ENCODE measurements around the gene RNF145.
"Not testable (repeated sequence)": the region's sequence is repeated elsewhere in the genome, so short reads cannot be mapped to it uniquely, and the experiment has no call there.

The RNF145 gene

GRCh38 chr5:159120446-159120845 is 88.9 kb downstream of the RNF145 start:
- H3K4me3 ChIP-seq (ENCODE audit: low read depth, low read length), result no peak overlapping the region
- in situ Hi-C loops (cut with HindIII; ENCODE audit: low sequenced_read_pairs), result no loop called here
- TF ChIP-seq CTCF (IDR thresholded peaks at IDR 0.05; ENCODE audit: low read depth, low read length, missing control alignments), result no peak
- no peak for DNase-seq (ENCODE audit: low read depth)

GRCh38 chr5:159119842-159120241 is 89.5 kb downstream of the RNF145 start:
- H3K4me3 ChIP-seq (ENCODE audit: low read depth, low read length); DNase-seq (ENCODE audit: low read depth); in situ Hi-C loops (cut with HindIII; ENCODE audit: low sequenced_read_pairs): not testable (repeated sequence)

- in situ Hi-C loops (cut with HindIII; ENCODE audit: low sequenced_read_pairs); H3K4me3 ChIP-seq (ENCODE audit: low read depth, low read length); DNase-seq (ENCODE audit: low read depth): not testable (repeated sequence)
Measured at GRCh38 chr5:159118958-159119659, 90.2 kb downstream of the RNF145 start.

GRCh38 chr5:159113405-159113804 is 95.9 kb downstream of the RNF145 start:
- DNase-seq (ENCODE audit: low read depth), result no peak
- in situ Hi-C loops (cut with HindIII; ENCODE audit: low sequenced_read_pairs), result no loop called here
- H3K4me3 ChIP-seq (ENCODE audit: low read depth, low read length), result no peak overlapping the region
- no peak for TF ChIP-seq CTCF (IDR thresholded peaks at IDR 0.05; ENCODE audit: low read depth, low read length, missing control alignments)

GRCh38 chr5:159112436-159112835 is 96.9 kb downstream of the RNF145 start:
- DNase-seq (ENCODE audit: low read depth), result no peak
- in situ Hi-C loops (cut with HindIII; ENCODE audit: low sequenced_read_pairs), result no loop called here
- no peak overlapping the region for H3K4me3 ChIP-seq (ENCODE audit: low read depth, low read length)
- TF ChIP-seq CTCF (IDR thresholded peaks at IDR 0.05; ENCODE audit: low read depth, low read length, missing control alignments), result no peak

All from astrocyte of the cerebellum (primary cell).